HEK293T (cell line): ENCODE measurements around the gene LAMC2.

Source experiments
- BHLHE40 ChIP-seq: fragments of 450-650 bp; IDR thresholded peaks from 2 replicates; pipeline ENCODE4 v1.6.1; 2016; ENCODE audit warnings: mild to moderate bottlenecking, moderate library complexity, borderline replicate concordance
- CTBP1 ChIP-seq: fragments of 450-650 bp; IDR thresholded peaks from 2 replicates; pipeline ENCODE4 v1.6.1; 2016; ENCODE audit warnings: borderline replicate concordance
- ELF4 ChIP-seq: fragments of 450-650 bp; IDR thresholded peaks from 2 replicates; pipeline ENCODE4 v1.6.1; 2017; ENCODE audit warnings: antibody characterized with exemption
- FOXK2 ChIP-seq: fragments of 450-650 bp; IDR thresholded peaks from 2 replicates; pipeline ENCODE4 v1.6.1; 2016; ENCODE audit warnings: mild to moderate bottlenecking
- FOXM1 ChIP-seq: fragments of 450-650 bp; IDR thresholded peaks from 2 replicates; pipeline ENCODE4 v1.6.1; 2017; ENCODE audit warnings: mild to moderate bottlenecking, borderline replicate concordance
- L3MBTL2 ChIP-seq: fragments of 450-650 bp; conservative IDR thresholded peaks from 2 replicates; pipeline ENCODE4 v1.6.1; 2016; ENCODE audit warnings: mild to moderate bottlenecking
- LEF1 ChIP-seq: fragments of 450-650 bp; IDR thresholded peaks from 2 replicates; pipeline ENCODE4 v1.6.1; 2017; ENCODE audit warnings: mild to moderate bottlenecking, borderline replicate concordance
- SP1 ChIP-seq: fragments of 450-650 bp; IDR thresholded peaks from 2 replicates; pipeline ENCODE4 v1.6.1; 2017
- TARDBP ChIP-seq: fragments of 450-650 bp; IDR thresholded peaks from 2 replicates; pipeline ENCODE4 v1.6.1; 2016

DNA sequence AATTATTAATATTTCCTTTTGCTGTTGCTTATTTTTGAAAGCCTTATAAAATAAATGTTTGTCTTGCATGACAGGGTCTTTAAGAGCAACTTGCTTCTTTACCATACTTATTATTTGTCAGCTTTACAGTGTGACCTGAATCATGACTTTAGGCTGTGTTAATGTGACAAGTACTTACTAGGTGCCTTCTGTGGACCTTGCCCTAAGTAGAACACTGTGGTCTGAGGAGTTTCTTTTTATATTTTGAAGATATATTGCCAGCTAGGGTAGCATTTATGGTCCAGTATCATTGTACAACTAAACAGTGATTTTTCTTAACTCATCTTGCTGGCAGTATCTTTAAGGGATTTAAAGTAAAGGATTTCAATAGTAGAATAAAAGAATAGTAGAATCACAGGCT, 45.4 kb upstream of the LAMC2 start:
- no peak for TF ChIP-seq SP1
- no peak for TF ChIP-seq L3MBTL2
- TF ChIP-seq BHLHE40 = no peak
- TF ChIP-seq ELF4 = no peak
- TF ChIP-seq FOXM1 = no peak
- no peak for TF ChIP-seq LEF1
- no peak for TF ChIP-seq FOXK2
- no peak for TF ChIP-seq CTBP1
- TF ChIP-seq TARDBP = no peak
